SH-SY5Y (cell line): ENCODE data around the gene ACP4.

ENCODE experiments used
- GATA2 ChIP-seq: IDR thresholded peaks from 2 replicates; pipeline ENCODE4 v1.6.1; 2011; ENCODE audit warnings: mild to moderate bottlenecking, low read depth, low read length
- GATA3 ChIP-seq: IDR thresholded peaks from 2 replicates; pipeline ENCODE4 v1.6.1; 2011; ENCODE audit warnings: low read depth, mild to moderate bottlenecking, low read length, moderate library complexity

The ACP4 gene

DNA sequence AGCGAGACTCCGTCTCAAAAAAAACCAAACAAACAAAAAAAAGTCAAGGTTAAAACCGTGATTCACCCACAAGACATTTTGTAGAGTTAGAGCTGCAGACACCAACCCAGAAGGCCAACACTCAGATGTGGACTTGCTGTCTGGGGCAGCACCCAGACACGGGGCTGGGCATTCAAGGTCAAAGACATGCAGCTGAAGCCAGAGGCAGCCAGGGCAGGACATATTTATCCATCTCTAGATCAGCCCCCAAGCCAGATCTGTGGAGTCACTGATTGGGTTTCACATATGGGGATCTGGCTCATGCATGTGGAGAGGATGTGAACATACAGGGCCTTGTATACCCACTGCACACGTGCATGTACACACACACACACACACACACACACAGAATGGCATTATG, 39.6 kb downstream of the ACP4 start:
- TF ChIP-seq GATA2 (peak; percentile 76), GATA3 (no peak; the same call in 1 of the 2 replicates)

DNA sequence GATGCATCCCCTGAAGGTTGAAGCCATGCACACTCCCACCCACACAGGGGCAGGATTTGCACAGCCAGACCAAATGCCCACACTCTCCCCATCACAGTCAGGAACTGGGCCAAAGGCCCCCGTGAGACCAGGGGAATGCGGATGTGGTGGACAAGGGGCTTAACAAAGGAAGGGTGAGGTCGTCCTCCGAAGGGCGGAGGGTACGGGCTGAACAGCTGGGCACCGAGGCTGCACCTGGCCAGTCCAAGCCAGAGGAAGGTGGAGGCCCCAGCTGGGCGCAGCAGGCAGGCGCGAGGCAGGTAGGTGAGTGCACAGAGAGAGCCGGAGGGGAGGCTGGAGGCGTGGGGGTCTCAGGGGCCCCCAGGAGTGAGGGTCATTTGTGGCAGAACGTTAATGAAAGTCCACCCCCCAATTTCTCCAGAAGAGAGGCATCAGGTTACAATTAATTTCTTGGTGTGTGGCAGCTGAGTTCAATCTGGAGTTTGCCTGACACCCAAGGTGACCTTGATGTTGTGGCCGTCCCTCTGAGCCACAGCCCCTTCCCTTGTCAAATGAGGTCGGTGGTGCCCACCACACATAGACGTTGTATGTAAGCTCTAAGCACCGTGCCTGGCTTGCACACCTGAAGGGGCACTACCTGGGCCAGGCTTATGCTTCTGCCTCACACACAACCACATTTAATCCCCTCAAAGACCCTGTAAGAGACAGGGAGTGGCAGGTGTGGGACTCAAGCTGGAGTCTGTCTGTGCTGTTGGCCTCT, 40.2 kb downstream of the ACP4 start:
- TF ChIP-seq GATA3: no peak
- TF ChIP-seq GATA2: no peak

DNA sequence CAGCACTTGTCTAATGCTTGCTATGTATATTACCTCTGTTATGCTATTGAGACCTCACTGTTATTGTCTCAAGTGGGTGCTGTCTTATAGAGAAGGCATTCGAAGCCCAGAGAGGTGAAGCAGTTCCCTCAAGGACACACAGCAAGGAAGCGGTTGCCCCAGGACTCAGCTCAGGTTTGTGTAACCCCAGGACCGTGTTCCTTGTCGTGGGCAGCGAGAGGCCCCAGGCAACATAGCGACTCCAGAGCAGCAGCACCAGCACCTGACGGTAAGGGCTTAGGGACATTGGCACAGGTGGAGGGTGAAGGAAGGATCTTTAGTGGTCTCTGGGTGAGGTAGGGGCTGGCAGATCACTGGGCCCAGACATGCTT, 40.8 kb downstream of the ACP4 start:
- TF ChIP-seq GATA3 (no peak), GATA2 (no peak)

DNA sequence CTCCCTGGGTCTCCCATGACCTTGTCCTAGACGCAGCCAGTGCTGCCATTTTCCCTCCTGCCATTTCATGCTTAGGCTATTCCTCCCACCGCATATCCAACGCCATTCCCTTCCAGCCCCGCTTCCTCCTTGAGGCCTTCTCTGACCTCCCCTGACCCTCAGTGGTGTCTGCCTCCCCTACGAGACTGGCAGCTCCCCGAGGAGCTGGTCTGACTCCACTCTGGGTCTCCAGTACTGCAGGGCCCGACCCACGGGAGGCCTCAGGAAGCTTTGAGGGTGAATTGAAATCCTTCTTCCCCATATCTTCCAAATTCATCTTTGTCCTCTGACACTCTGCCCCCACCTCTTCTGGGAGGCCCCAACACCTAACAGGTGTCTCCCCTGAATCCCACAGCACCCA, 42.5 kb downstream of the ACP4 start:
- no peak for TF ChIP-seq GATA2
- TF ChIP-seq GATA3: no peak

DNA sequence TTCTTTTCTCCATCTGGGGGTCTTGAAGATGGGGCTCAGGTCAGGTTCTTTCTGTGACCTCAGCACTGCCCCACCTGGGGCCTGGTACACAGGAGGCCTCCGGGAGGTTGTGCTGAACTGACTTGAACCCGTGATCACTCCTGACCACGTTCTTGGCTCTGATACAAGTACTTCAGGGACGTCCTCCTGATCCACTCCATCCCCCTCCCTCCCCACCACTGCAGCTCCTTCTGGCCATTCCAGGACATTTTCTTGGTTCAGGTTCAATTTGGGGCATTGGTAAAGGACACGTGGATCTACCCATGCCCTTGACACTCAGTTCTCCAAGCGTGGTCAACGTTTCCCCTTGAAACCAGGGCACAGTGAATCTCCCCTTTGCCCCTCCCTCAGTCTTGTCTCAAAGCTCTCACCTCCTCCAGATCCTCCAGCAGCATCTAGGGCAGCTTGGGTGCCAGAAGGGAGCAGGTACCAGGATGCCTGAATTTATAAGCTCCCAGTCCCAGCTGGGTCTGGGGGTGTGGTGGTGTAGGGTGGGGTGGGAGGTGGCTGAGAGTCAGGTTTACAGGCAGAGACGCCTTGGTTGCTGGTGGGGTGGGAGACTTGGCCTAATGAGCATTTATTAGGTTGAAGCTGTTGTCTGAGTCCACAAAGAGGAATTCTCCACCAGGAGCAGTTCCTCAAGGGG, 43.0 kb downstream of the ACP4 start, which contains the start of gene KLK15:
Gene KLK15 (minus strand): TSS at position 458 of the 685 bp plus-strand sequence. CDS start 2,082 bp downstream, outside the sequence.
- TF ChIP-seq GATA3: no peak
- TF ChIP-seq GATA2: no peak

DNA sequence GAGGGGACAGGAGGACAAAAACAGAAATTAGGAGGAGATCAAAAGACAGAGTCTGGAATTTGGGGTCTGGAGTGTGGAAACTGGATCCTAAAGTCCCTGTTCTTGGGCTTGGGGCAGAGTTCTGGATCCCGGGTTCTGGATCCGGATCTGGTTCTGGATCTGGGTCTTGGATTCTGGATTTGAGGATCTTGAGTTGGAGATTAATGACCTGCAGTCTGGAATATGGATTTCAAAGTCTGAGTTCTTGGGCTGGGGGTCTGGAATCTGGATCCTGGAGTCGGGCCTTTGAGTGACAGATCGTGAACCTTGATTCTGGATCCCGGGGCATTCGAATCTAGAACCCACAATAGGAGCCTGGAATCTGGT, 43.6 kb downstream of the ACP4 start:
- TF ChIP-seq GATA3: no peak
- no peak for TF ChIP-seq GATA2

DNA sequence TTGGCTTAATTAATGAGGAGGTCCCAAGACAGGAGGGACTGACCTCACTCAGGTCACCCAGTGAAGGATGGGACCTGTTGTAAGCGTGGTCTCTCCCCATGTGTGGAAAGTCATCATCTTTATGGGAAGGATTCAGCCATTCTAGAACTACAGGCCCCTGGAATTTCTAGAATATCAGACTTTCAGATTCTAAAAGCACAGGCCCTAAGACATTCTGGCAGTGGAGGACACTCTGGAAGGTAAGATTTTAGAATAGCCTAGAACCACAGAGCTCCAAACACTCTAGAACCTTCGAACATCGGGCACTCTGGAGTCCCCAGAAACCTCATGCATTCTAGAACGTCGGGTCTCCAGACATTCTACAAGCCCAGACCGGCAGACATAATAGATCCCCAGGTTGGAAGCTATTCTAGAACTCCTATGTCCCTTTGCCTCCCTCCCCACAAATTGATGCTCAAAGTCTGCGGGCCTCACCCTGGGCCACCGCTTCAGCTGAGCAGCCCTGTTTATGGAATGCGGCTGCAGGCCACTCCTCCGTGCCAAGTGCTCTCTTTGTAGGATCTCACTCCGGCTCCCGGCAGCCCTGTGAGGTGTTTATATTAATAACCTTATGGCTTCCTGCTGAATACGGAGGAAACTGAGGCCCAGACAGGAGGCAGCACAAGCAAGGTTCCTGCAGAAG, 45.0 kb downstream of the ACP4 start:
- no peak for TF ChIP-seq GATA2
- no peak for TF ChIP-seq GATA3

DNA sequence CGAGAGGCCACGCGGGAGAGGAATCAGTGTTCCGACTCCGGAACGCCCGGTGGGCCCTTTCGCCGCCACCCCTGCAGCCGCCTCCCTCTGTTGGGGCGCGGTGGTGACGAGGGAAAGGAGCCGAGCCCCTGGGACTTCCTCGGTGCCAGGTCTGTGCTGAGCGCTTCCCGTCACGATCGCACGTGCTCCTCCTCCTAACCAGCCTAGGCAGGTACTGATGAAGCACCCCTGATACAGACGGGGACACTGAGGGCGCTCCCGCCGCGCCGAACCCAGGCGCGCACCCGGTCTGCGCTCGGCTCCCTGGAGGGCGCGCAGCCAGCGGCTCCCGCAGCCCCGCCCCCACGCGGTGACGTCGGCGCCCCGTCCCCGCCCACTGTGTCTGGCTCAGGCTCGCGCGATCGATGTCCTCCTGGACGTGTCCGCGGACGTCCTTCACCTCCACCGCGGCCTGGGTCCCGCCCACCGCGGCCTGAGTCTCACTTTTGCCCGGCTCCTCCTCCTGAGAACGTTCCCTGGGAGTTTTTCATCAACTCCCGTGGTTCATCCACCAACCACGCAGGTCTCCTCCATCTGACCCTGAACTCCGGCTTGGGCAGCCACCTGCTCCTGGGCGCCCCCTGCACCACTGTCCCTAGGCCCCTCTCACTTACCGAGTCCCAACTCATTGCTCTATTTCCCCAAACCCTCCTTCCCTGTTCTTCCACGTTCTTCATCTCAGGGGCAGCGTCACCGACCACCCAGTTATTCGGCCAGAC, 45.7 kb downstream of the ACP4 start:
- TF ChIP-seq GATA2 (no peak), GATA3 (no peak)

DNA sequence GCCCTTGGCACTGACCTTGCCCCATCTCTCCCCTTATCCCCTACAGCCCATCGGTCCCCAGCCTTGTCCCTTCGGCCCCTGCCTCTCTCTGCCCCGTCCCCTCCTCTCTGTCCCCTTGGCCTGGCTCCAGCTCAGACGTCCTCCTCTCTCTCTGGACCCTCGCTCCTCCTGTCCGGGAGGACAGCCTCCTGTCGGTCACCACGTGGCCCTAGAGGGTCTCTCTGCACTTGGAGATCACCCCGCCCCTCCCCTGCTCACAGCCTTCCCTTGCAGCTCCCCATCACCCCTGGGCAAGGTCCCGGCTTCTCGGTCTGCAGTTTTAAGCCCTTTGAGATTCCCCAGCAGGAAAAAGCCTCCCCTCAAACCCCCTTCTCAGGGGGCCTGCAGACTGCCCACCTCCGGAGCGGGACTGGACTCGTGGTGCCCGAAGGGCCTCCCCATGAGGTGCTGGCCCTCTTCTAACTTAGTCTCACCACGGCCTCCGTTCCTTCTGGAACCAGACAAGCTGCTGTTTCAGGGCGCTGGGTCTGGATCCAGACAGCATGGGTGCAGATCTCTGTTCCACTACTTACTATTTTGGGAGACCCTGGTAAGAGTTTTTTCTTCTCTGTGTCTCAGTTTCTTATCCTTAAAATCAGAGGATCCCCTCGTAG, 46.5 kb downstream of the ACP4 start:
- TF ChIP-seq GATA3: no peak
- TF ChIP-seq GATA2: no peak

DNA sequence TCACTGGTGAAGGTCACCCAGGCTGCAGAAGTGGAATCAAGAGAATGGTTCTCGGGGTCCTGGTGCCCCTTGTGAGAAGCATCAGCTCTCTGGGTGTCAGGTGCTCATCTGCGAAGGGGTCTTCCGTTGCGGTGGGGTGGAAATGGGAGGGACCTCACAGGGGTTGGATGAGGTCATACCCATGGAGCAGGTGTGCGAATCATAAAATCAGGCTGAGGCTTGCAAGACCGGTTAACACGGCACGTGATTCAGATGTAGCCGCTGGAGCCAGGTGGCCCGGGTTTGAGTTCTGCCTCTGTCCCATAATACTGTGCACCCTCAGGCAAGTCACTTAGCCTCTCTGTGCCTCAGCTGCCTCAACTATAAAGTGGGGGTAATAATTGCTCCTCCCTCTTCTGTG, 47.1 kb downstream of the ACP4 start:
- no peak for TF ChIP-seq GATA2
- no peak for TF ChIP-seq GATA3

DNA sequence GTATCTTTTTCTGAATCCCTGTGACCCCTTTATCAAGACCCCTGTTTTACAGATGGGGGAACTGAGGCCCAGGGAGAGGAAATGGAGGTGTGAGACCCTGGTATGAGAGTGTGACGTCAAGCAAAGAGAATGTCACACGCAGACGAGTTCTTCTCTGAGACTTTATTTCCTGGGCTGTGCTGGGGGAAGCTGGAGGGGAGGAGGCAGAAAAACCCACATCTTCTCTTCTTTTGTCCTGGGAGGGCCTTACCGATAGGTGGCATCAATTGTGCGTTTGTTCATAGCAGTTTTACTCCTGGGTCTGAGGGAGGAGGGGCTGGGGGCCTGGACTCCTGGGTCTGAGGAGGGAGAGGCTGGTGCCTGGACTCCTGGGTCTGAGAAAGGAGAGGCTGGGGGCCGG, 48.0 kb downstream of the ACP4 start:
- TF ChIP-seq GATA3 (no peak), GATA2 (no peak)

DNA sequence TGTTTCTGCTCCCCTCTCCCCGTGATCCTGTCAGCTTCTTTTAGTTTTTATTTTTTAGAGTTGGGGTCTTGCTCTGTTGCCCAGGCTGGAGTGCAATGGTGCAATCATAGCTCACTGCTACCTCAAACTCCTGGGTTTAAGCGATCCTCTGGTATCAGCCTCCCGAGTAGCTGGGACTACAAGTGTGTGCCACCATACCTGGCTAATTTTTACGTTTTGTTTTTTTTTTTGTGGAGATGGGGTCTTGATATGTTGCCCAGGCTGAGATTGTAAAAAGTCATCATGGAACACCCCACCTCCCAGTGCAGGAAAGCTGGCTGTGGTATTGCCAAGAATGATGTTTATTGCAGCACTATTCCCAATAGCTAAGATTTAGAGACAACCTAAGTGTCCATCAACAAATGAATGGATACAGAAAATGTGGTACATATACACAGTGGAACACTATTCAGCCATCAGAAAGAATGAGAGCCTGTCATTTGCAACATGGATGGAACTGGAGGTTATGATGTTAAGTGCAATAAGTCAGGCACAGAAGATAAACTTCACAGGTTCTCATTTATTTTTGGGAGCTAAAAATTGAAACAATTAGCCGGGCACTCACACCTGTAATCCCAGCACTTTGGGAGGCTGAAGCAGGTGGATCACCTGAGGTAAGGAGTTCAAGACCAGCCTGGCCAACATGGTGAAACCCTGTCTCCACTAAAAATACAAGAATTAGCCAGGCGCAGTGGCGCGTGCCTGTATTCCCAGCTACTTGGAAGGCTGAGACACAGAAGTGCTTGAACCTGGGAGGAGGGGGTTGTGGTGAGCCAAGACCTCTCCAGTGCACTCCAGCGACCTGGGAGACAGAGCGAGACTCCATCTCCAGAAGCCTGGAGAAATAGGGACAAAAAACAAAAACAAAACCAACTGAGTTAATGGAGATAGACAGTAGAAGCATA, 49.8 kb downstream of the ACP4 start:
- TF ChIP-seq GATA3 (no peak), GATA2 (no peak)
